Endothelial cell of hepatic sinusoid (primary cell): Measurements from ENCODE around the gene GNAI1.

Experiments
- in situ Hi-C: cut with HindIII; loops from 2 replicates; pipeline ENCODE4 v1.10.0; 2017; ENCODE audit warnings: low sequenced_read_pairs

Gene GNAI1

DNA sequence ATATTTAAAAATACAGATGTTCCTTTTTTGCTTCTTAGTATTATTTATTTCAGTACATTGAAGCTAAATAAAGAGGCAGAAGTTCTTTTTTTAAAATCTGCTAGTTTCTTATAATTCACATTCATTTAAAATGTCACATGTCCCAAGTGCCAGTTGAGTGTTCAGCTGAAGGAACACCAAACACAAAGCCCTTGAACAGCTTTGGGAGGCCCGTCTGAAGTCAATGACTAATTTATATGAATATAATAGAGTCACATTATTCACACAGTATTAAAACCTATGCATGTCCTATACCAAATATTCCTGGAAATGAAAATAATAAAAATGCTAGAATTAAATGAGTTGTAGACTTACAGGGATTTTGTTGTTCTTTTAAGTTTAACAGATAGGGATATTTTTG lies 70.3 kb downstream of the GNAI1 start:
- in situ Hi-C loops = no loop called here

DNA sequence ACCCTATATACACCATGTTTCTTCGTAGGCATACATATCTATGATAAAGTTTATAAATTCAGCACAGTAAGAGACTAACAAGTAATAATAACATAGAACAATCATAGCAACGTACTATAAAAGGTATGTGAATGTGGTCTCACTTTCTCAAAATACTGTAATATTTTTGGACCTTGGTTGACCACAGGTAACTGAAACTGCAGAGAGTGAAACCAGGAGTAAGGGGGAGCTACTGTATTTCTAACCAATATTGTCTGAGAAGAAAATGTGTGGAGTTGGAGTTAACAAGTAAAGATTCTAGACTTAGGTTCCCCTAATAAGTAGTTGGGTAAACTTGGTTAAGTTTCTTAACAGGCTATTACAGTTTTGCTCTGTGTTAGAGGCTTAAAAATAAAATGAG lies 72.1 kb downstream of the GNAI1 start:
- in situ Hi-C loops = no loop called here

DNA sequence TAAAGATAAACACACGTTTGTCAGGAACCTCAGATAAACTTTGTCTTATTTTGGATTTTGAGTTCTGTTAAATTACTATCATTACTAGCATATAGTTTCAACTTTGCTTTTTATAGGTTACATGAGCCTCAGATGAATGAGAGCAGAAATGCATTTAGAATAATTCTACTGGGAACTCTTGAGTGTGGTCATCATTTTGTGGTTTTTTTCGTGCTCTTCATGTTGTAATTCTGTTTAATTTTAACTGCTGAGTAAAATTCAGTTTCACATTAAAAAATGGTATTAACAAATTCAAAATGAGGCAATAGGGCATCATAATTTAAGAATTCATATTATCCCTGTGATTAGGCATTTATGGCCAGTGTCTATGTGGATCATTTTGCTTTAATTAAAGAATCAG lies 72.9 kb downstream of the GNAI1 start:
- in situ Hi-C loops = no loop called here

GRCh38 chr7:80208700-80209099 lies 74.1 kb downstream of the GNAI1 start:
- in situ Hi-C loops = no loop called here

DNA sequence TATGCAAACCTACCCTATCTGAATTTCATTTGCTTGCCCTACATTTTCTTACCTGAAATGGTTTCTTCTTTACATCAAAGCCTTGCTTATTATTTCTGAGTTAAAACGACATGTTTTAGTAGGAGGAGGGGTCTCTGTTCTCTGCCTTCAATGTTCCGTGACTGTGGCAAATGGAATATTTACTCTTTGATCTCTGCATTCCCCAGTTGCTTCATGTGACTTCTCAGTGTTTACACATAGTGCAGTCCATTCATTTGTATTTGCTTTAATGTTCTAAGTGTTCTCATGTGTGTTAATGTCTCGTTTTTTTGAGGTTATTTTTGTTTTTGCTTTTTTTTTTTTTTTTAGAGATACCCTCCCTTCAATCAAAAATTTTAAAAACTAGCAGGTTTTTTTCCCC lies 75.8 kb downstream of the GNAI1 start:
- in situ Hi-C loops = no loop called here

GRCh38 chr7:80213814-80214213 lies 79.2 kb downstream of the GNAI1 start:
- in situ Hi-C loops = no loop called here

DNA sequence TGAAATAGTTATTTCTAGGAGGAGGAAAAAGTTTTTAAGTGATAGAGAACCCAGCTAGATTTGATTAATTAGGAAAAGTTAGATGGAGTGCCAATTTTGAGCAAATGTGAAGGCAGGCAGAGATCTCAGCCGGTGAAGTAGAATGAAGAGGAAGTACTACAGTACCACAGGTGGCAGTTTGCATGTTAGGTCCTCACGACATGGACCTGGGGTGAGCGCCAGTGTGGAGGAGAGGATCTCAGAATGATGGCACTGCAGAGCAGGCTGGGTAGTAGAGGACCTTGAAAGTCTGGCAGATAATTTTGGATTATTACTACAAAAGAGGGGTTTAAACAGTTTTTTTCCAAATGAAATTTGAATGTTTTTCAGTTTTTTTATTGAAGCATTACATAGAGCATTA lies 81.1 kb downstream of the GNAI1 start:
- in situ Hi-C loops = no loop called here

DNA sequence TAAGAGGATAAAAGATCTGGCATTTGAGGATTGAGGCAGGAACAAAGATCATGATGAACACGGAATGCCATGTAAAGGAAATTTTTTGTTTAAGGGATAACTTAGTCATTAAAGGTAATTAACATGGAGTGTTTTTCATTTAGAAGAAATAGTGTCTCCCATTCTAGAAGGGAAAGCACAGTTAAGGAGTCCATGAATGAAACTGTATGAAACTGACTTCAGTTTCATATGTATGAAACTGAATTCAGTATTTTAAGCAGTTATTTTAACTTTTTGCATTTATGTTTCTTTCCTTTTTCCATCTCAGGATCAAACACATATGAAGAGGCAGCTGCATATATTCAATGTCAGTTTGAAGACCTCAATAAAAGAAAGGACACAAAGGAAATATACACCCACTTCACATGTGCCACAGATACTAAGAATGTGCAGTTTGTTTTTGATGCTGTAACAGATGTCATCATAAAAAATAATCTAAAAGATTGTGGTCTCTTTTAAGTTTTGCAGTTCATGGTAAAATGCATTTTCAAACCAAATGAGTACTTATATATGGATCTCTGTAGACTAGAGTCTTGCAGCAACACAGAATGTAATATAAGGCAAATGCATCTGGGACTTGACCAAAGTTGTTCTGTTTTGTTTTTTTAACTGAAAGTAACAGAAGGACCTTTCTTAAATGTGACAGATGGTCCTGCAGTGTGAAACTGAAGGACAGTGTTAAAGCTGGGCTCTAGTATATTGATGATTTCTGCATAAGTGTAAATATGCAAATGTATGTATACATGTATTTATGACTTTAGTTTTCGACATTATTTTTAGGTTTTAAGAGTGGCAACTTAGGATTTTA lies 82.6 kb downstream of the GNAI1 start:
- in situ Hi-C loops = no loop called here

DNA sequence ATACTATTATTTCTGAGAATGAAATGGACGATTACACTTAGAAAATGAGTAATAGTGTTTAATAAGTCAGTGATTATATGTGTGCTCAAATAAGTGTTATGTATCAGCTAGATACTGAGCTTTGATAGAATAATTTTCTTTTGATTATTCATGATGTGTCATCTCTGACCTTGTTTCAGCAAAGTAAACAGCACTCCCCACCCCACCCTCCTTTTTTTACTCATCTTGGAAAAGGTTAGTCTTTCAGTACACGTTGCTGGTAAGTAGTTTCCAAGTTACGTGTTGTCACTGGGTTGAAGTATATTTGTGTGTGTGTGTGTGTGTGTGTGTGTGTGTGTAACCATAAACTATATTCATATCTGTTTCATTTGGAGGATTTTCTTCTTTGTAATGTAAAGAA lies 84.1 kb downstream of the GNAI1 start:
- in situ Hi-C loops = no loop called here

- in situ Hi-C loops = loop anchor here (5.0 kb wide), 1 partner anchor 37 kb away; no protein-coding TSS in a partner anchor
These were observed 85.5 kb downstream of the GNAI1 start for GRCh38 chr7:80220022-80220634.

DNA sequence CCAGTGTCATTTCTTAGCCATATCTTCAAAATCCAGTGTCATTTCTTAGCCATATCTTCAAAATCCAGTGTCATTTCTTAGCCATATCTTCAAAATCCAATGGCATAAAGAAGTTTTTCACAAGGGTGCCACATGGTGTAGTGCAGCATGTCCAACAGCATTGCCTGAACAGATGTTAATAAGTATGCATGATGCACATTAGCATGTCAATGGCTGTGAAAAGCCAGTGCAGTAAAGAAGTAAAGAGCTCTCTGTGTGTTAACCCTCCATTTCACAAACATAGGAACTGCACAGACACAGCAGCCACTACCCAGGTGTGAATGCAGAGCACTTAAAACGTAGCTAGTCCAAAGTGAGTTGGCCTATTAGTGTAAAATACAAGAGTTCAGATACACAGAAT lies 89.8 kb downstream of the GNAI1 start:
- in situ Hi-C loops = loop anchor here (5.0 kb wide), 1 partner anchor 33 kb away; no protein-coding TSS in a partner anchor

GRCh38 chr7:80225361-80225760 lies 90.7 kb downstream of the GNAI1 start:
- in situ Hi-C loops = no loop called here

- in situ Hi-C loops = no loop called here
These were observed 92.0 kb downstream of the GNAI1 start for GRCh38 chr7:80226629-80227028.

DNA sequence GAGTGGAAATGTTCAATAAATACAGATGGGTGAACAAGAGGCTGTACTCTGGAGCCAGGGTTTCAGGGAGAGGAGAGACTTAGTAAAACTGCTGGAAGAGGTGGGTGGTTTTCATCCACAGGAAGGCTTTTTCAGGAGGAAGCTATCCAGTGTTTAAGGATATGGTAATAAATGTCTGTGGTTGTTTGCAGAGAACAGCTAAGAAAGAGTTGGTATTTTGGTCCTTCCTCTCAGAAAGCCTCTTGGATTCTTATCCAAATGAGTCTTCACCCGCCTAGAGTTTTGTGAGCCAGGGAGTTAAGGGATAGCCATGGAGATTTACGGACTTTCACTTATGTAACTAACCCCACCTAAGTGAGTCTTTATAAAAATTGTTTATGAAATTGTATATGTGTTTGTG lies 95.7 kb downstream of the GNAI1 start:
- in situ Hi-C loops = no loop called here

DNA sequence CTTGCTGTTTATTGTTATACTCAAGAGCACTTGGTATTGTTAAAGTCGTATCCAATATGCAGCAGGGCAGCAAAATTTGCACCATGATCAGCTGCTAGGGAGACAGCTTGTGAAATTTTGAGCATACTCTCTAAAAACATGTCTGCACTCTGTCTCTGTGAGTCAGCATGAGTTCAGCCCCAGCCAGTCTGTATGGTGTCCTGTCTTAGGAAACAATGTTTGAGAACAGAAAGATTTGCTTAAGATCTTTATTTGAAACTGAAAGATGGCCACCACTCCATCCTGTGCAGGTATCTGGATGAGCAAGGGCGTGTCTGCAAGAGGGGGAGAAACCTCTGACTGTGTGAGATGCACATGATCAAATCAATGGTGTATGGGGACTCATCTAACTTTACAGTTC lies 97.1 kb downstream of the GNAI1 start:
- in situ Hi-C loops = no loop called here

DNA sequence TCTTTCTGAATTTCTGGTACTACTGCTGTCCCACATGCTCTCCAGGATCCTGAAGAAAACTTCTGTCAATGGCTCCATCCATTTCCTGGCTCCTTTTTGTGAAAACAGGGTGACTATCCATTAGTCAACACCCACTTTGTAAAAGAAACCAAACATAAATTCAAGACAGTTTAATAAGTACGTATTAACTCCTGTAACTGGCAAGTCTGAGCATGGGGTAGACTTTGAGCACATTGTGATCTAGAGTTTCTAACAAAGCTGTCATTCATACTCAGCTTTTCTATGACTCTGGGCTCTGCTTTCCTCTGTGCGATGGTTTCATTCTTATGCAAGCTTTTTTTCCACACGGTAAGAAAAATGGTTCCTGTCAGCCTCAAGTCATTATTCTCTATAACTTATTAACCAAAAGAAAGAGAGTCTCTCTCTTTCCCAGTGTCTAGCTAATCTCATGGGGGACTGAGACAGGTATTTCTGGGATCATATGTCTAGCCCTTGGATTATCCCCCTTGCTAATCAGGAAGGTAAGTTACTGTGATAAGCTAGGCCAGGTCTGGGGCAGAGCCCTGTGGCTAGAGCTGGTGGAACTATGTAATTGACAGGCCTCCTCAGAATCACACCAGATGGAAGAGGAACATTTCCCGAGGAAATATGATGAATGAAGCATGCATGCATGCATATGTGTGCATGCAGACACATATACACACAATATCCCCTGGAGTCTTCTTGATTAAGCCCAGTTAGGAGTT lies 98.5 kb downstream of the GNAI1 start:
- in situ Hi-C loops = no loop called here

GRCh38 chr7:80235334-80235733 lies 100.7 kb downstream of the GNAI1 start:
- in situ Hi-C loops = no loop called here

DNA sequence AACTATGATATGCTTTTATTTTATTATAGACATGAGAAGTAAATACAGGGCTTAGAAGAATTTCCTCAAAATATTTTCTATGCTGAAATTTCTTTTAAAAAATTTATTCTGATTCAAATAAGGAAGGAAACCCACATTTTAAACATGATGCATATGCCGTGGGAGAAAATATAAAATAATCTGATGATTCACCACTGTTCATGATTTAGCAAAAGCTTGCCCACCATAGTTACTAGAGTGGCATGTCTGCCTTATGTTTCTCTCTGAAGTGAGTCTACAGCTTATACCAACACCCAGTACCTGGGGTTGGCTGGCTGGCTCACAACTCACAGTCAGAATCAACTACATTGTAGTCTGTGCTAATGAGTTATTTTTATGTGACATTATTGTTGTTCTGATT lies 102.0 kb downstream of the GNAI1 start:
- in situ Hi-C loops = no loop called here

DNA sequence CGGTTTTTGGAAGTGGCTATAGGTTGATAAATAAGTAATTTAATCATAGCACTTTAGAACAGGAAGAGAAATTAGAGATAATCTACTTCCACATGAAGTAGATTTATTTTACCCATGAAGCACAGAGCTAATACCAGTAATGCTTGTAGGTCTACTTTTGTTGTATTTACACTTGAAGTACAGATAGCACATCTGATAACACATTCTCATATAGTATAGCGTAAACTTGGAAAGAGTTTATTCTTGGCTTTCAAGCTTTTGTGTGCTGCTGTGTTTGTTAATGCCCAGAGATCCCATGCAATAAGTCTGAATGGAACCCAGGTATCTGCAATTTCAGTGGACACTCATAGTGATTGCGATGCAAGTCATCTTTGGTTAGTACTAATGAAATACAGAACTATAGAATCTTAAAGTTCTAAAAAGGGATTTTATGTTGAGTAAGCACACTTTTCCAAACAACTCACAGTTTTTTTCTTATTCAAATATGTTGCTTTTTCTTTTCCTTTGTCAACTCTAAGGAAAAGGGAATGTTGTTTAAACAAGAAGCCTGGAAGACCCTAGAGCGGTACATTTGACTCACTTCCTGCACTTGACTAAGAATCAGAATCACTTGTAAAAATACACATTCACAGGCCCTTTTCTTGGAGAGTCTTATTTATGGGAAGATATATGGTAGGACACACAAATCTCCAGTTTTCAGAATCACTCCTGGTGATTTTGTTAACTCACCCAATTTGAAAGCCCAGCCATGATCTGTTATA lies 105.8 kb downstream of the GNAI1 start:
- in situ Hi-C loops = no loop called here

GRCh38 chr7:80241671-80242070 lies 107.0 kb downstream of the GNAI1 start:
- in situ Hi-C loops = no loop called here

- in situ Hi-C loops = no loop called here
These were observed 108.8 kb downstream of the GNAI1 start for GRCh38 chr7:80243425-80243824.
